ENCODE results near the gene TCEAL1.
"Not testable (repeated sequence)": the region's sequence is repeated elsewhere in the genome, so short reads cannot be mapped to it uniquely, and the experiment has no call there.

The TCEAL1 gene

GRCh38 chrX:103656617-103657016 is 27.8 kb downstream of the TCEAL1 start:
- no peak for TF ChIP-seq CTCF (IDR thresholded peaks at IDR 0.05; ENCODE audit: extremely low read depth, missing control alignments)
- DNase-seq (ENCODE audit: low spot score), result no peak

GRCh38 chrX:103657066-103657465 is 28.3 kb downstream of the TCEAL1 start:
- not testable (repeated sequence) for DNase-seq (ENCODE audit: low spot score)

GRCh38 chrX:103658681-103659433 is 30.1 kb downstream of the TCEAL1 start:
- DNase-seq (ENCODE audit: low spot score), result no peak
- TF ChIP-seq CTCF (IDR thresholded peaks at IDR 0.05; ENCODE audit: extremely low read depth, missing control alignments), result no peak

GRCh38 chrX:103659460-103659859 is 30.7 kb downstream of the TCEAL1 start:
- not testable (repeated sequence) for DNase-seq (ENCODE audit: low spot score)

- TF ChIP-seq CTCF (IDR thresholded peaks at IDR 0.05; ENCODE audit: extremely low read depth, missing control alignments), result no peak
- no peak for DNase-seq (ENCODE audit: low spot score)
Observed at GRCh38 chrX:103663981-103664762, 35.4 kb downstream of the TCEAL1 start.

GRCh38 chrX:103666202-103667107 is 37.7 kb downstream of the TCEAL1 start:
- no peak for DNase-seq (ENCODE audit: low spot score)

GRCh38 chrX:103669745-103670144 is 41.0 kb downstream of the TCEAL1 start:
- DNase-seq (ENCODE audit: low spot score), result no peak
- no peak for TF ChIP-seq CTCF (IDR thresholded peaks at IDR 0.05; ENCODE audit: extremely low read depth, missing control alignments)

More at GRCh38 chrX:103666202-103667107, 37.7 kb downstream of the TCEAL1 start:
- no peak for TF ChIP-seq CTCF (IDR thresholded peaks at IDR 0.05; ENCODE audit: extremely low read depth, missing control alignments)
